Activated CD8-positive, alpha-beta memory T cell treated with anti-CD3 and anti-CD28 coated beads, Interleukin-2, amount 50 U/mL, for 24 hours (primary cell): ENCODE measurements around the gene BEGAIN.

Experiments used
- DNase-seq: peaks from one replicate; pipeline ENCODE4 v3.0.0-alpha.2; 2020; ENCODE audit errors: extremely low read depth

The BEGAIN gene

GRCh38 chr14:100615736-100616695, 28.8 kb upstream of the BEGAIN start:
- DNase-seq: no peak

GRCh38 chr14:100614803-100615202, 27.6 kb upstream of the BEGAIN start:
- DNase-seq: no peak

DNA sequence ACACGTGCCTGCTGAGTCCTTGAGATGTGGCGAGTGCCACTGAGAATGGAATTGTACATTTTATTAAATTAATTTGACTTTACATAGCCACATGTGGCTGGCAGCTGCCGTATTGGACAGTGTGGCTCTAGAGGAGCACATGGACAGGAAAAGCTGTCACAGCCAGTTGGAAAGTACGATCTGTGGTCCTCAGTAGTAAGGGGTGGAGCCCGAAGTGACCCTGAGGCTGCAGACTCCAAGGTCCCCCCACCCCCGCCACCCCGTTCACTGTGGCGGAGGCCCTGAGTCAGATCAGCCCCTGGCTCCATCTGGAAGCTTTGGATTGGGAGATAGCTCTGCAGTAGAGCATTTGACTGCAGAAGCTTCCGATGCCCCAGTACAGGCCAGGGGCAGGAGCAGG, 25.8 kb upstream of the BEGAIN start:
- no peak for DNase-seq

DNA sequence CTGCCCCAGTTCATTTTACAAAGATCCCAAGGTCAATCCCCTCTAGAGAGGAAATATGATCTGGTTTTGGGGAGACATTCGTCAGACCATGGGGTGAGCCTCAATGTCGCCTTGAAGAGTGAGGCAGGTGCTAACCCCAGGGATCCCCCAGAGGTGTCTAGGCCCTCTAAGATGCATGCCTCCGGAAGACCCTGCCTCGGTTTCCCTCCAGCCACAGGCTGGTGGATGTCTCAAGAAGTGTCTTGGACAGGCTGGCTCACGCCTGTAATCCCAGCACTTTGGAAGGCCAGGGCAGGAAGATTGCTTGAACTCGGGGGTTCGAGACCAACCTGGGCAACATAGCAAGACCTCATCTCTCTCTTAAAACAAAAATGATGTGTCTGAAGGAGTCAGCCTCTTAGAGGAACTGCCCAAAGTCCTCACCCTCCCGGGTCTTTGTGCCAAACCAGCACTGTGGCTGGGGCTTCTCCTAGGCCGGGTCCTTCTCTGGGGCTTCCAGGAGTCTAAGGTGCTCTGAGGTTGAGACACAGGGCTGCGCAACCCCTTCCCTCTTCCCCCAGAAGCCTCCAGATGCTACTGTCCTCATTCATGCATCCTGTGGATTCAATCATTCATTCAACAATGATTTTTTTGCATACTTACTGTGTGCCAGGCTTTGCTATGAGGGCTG, 24.7 kb upstream of the BEGAIN start:
- no peak for DNase-seq

DNA sequence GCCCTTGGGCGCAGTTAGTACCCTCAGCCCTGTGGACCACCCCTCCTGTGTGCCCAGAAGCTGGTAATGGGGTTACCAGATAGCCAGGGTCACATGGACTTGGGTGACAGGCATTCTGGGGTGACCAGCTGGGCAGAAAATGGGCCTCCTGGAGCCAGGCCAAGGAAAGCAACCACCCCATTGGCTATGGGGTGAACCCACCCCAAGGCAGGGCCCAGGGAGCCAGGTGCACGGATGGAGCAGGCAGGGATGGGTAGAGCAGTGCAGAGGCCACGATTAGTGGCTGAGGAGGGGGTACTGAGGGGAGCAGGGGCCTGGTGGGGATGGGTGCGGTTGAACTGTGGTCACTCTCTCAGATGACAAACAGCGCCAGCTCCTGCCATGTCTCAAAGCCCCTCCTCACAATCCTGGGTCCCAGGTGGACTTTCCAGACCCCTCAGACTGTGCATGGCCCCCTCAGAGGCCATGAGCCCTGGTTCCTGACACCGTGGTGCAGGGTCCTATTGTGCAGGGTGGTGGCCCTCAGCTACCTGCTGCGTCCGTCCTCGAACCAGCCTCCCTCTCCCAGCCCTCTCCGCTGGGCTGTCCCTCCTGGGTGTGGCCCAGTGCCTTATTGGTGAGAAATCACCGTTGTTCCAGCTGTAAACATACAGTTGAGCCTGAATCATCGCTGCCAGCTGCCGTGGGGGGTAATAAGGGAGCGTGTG, 23.4 kb upstream of the BEGAIN start:
- no peak for DNase-seq

GRCh38 chr14:100609941-100610391, 22.7 kb upstream of the BEGAIN start:
- DNase-seq: no peak

GRCh38 chr14:100609331-100609870, 22.2 kb upstream of the BEGAIN start:
- DNase-seq: no peak

- no peak for DNase-seq
Observed at GRCh38 chr14:100608586-100609330, 21.5 kb upstream of the BEGAIN start.

DNA sequence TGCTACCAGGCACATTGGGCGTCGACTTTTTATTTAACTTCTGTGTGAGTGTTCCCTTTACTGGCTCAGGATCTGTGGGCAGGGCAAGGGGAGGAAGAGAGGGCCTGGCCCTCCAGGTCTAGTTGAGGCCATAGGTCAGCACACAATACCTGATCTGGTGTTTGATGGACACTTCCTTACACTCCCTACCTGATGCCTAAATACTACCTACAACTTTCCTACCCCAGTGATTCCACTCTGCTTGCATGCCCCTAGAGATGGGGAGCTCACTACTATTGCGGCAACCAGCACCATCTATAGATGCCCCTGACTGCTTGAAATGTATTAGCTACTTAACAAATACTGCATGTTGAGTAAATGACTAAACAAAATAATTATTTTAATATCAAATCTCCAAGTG, 20.8 kb upstream of the BEGAIN start:
- DNase-seq: no peak

- DNase-seq: no peak
Observed at GRCh38 chr14:100607611-100607956, 20.4 kb upstream of the BEGAIN start.

- no peak for DNase-seq
Observed at GRCh38 chr14:100606687-100607610, 19.7 kb upstream of the BEGAIN start.

GRCh38 chr14:100605706-100606686, 18.8 kb upstream of the BEGAIN start:
- DNase-seq: no peak

DNA sequence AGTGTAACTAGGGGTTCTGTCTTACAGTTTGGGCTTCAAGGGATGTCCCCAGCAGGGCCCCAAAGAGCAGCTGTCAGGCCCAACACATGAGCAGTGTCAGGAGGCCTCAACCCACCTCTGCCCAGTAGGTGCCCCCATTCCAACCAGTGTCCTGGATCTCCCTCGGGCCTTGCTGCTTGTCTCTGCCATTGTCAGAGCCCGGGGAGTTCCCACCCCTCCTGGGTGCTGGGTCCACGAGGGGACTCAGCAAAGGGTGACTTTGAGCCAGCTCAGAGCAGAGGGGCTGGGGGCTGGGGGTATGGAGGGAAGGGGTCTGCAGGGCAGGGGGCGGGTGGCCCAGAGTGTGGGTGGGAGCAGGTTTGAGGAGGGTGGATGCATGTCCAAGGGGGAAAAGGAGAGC, 18.0 kb upstream of the BEGAIN start:
- DNase-seq: no peak

- no peak for DNase-seq
Observed at GRCh38 chr14:100604709-100605108, 17.5 kb upstream of the BEGAIN start.

DNA sequence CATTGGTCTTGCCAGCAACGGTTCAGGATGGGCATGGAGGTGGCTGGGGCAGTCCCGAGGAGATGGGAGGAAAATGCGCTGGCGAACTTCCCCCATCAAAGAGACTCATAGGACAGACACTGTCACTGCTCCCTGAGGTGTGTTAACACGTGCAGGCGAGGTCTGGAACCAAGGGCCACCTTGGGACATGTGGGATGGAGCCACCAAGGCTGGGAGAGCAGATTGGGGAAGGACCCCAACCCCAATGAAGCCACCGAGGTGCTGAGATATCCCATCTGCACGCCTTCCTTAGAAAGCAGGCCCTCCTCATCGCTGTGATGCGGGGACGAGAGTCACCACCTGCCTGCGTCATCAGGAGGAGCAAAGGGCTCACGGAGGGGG, 16.9 kb upstream of the BEGAIN start:
- DNase-seq: no peak

DNA sequence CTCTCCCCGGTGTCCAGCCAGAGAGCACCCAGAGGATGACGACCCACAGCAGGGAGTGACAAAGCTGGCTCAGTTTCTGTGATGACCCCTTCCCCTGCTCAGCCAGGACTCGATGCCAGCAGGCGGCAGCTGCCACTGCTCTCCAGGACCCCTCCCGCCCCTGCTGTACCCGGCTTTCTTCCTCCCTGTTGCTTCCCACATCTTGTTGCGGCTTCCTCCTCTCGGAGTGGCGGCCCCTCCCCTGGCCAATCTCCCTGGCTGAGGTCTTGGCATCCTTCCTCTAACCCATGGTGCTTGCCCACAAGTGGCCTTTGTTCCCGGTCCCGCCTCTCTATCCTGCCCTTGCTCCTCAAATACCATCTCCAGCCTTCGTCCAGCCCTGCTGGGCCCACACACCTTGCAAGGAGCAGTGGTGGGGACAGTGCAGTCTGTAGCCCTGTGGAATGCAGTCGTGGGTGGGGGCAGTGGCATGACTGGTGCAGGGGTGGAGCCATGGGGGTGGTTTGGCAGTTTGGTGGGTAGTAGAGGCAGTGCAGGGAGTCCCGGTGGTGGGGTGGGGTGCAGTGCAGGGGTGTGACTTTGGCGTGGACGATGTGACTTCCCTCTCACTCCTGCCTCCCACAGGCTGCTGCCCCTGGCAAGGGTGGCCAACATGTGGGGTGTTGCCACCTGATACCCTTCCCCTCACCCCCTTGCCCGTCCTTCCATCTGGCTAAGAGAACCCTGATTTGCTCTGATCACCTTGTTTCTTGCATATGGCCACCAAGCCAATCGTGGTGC, 16.3 kb upstream of the BEGAIN start:
- no peak for DNase-seq

DNA sequence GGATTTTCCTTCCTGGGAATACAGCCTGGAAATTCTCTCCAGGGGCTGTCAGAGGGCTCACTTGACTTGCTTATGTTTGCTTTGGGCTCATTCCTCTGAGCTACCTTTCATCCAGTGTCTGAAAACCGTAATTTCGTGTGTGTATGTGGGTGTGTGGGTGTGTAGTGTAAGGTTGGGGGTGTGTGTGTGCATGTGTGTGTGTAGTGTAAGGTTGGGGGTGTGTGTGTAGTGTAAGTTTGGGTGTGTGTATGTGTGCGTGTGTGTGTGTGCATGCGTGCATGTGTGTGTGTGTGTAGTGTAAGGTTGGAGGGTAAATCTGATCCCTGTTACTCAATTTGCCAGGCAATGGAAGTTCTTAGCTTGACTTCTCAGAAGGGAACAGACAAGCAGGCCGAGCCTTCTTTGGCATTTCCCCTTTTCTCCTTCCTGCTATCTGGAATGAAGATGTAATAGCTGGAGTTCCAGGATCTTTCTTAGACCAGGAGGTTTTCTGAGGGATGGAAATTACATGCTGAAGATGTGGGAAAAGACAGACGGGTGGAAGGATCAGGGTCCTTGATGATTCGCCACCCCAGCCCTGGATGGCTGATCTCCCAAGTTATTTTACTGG, 15.5 kb upstream of the BEGAIN start:
- DNase-seq: no peak

DNA sequence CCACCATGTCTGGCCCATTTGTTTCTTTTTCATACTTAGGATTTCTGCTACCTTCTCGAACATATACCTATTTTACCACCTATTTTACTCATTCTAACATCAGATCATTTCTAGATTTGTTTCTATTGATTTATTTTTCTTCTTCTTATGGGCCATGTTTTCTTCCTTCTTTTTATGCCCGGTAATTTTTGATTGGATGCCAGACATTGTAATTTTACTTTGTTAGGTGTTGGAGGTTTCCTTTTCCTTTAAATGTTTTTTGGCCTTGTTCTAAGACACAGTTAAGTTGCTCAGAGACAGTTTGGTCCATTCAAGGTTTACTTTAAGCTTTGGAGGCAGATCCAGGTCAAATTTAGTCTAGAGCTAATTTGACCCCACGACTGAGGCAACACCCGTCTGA, 14.7 kb upstream of the BEGAIN start:
- no peak for DNase-seq
